H4 (cell line): Measurements from ENCODE around the gene OBP2A. TPM values are rescaled to one million over a fixed set of nuclear protein-coding genes. Genes with fewer than 3 reads are reported as not detected.
"Not testable (repeated sequence)": the region's sequence is repeated elsewhere in the genome, so short reads cannot be mapped to it uniquely, and the experiment has no call there.

Experiments
- DNase-seq: peaks from one replicate; pipeline ENCODE4 v3.0.0-alpha.2; 2015; ENCODE audit warnings: low spot score
- total RNA-seq: library from RNA; depleted of rRNA; stranded (reverse); fragments of >200 nt; shearing (Covaris generic); gene quantifications from 2 replicates; pipeline ENCODE4 v1.2.3, GENCODE V29; 2014

Gene OBP2A
- total RNA-seq, 1 experiment from 2014 or later, result not detected

- DNase-seq, result no peak
Observed at GRCh38 chr9:135526730-135527571, 19.0 kb upstream of the OBP2A start.

GRCh38 chr9:135528842-135529435 is 17.0 kb upstream of the OBP2A start:
- not testable (repeated sequence) for DNase-seq

DNA sequence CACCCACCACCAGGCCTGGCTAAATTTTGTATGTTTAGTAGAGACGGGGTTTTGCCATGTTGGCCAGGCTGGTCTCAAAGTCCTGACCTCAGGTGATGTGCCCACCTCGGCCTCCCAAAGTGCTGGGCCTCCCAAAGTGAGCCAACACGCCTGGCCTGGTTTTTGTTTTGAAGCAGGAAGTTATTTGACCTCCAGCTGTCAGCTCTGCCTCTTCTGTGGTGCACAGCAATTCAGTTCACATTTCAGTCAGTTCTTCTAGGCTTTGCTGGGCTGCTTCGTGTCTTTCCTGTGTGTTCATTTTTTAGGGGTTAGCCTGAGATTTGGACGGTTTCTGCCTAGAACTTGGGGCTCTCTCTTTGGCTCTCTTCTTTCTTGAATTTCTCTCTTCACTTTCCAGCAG is 15.8 kb upstream of the OBP2A start:
- no peak for DNase-seq

DNA sequence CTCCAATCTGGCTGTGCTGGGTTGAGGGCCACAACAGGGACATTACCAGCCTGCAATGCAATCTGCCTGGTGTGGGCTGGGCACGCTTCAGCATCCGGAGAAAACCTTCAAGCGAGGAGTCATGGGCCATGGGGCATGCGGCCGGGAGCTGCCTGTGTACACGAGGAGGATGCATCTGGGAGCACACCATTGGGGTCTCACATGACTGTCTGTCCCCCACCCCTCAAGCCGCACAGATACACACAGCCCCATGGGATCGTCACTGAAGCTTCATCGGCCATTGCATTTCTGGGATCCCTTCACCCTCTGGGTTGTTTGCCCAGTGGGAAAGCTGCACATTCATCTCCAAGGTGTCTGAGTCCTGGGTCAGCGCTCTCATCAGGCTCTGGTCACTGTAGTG is 14.8 kb upstream of the OBP2A start:
- DNase-seq, result no peak

DNA sequence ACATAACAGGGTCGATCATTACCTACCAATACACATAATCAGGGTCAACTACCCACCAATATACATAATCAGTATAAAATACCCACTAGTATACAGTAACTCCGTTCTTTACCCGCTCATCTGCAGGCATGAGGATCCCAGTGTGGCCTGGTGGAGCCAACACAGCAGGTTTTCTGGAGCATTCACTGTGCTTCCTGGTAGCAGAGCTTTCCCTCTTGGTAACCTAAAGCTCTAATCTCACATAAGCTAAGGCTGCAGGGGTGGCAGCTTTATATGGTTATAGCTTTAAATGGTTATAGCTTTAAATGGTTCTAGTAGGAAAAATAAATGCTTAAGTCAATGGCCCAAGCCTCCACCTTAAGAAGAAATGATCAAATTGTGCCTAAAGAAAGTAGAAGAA is 12.8 kb upstream of the OBP2A start:
- DNase-seq, result no peak

GRCh38 chr9:135533674-135534073 is 12.3 kb upstream of the OBP2A start:
- no peak for DNase-seq

DNA sequence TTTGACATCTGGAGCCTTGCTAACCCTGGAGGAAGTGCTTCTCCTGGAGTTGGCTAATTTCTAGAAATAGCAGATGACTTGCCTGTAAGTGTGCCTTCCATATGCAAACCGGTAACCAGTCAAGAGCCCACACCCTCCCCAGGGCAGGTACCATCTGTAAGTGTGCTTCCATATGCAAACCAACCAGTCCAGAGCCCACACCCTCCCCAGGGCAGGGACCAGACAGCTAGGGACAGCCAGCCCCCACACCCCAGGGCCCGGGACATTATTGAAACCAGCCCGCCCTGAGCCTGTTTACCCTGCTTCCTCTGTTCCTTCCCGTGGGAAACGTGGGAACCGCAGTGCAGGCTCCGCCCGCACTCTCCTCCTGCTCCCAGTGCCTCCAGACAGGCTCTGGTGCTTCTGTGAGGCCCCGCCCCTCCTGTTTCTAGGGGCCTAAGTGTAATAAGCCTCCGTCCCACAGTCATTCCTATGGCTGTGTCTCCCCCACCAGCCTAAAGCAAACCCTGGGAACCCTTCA is 11.7 kb upstream of the OBP2A start:
- not testable (repeated sequence) for DNase-seq

- not testable (repeated sequence) for DNase-seq
Observed at GRCh38 chr9:135534826-135535225, 11.1 kb upstream of the OBP2A start.

DNA sequence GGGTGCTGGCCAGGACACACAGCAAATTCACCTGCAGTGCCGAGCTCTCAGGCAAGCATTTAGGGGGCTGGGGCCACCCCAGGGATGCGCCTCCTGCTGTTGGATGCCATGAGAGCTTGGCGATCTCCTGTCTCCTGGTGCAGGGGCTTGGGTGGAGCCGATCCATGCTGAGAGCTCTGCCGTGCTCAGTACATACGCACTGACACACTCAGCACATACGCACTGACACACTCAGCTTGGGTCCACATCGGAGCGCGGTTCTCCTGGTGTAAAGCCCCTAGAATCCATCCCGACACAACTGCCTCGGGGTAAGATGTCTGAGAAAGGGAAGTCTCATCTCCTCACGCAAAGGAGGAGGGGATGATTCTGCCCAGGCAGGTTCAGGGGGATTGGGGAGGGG is 10.3 kb upstream of the OBP2A start:
- not testable (repeated sequence) for DNase-seq

GRCh38 chr9:135536216-135536615 is 9.7 kb upstream of the OBP2A start:
- no peak for DNase-seq

DNA sequence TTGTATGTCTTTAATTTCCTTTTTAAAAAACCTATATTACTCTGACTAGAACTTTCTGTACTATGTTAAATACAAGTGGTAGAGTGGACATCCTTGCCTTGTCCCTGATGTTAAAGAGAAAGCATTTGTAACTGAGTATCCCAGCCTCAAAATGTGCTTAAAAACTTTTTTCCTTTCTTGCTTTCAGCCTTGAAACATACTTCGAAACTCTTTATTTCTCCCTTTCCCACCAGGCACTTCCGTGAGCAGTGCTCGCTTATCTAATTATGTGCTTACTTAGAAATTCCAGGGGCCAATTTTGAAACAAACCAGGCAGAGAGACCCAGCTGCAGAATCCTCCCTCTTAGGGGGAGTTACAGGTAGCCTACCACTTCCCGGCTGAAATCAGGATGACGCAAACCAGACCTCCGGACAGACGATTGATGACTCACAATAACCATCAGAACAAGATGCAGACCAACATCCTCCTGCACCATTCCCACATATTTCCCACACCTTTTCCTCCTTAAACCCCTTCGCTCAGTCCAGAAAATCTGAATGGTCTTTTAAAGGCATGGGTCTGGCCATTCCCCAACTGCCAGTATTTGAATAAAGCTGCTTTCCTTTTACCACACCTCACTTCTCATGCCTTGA is 2.5 kb upstream of the OBP2A start:
- not testable (repeated sequence) for DNase-seq

DNA sequence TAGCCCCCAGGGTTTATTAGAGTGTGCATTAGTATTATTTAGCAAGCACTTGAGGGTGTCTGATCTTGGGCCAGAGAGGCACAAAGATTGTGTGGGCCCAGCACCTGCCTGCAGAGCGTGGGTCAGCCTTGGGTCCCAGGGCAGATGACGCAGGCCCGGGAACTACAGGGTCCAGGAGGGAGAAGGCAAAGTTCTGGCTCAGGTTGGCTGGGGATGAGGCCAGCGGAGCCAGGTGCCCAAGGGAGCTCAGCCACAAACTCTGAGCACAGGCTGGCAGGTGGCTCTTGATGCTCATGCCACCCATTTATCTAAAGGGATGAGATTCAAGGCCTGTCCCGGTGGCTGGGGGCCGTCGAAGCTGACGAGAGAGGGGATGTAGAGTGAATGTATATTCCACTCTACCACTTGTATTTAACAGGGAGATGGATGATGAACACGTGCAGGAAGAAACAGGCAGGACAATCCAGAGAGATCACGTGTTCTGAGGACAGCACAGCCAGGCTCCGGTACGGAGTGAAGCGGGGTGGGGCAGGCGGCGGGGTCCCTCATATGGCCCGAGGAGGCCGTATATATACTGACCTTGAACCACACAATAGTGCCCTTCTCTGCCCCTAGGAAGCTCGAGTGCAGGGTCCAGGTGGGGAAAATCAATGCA is 818 bp upstream of the OBP2A start:
- no peak for DNase-seq

DNA sequence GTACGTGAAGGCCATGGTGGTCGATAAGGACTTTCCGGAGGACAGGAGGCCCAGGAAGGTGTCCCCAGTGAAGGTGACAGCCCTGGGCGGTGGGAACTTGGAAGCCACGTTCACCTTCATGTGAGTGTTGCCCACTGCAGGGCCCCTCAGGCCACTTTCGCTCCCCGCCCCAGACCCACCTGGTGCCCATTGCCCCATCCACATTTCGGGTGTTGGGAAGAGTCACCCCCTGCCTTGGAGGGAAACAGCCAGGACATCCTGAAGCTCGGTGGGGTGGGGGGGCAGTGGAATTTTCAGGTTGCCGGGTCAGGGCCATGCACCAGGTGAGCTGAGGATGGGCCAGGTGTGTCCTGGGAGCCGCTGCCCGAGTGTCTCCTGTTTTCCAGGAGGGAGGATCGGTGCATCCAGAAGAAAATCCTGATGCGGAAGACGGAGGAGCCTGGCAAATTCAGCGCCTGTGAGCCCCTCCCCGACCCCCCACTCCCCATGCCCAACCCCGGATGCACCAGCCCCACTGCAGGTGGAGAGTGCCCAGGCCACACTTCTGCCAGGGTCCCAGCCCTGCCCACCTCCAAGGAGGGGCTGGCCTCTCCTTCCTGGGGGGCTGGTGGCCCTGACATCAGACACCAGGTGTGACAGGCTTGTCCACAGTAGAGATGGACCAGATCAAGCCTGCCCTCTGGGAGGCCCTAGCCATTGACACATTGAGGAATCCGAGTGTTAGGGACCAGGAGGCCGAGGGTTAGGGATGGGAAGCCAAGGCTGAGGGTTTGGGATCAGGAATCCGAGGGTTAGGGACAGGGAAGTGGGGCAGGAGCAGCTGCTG is 1.1 kb downstream of the OBP2A start:
- not testable (repeated sequence) for DNase-seq

DNA sequence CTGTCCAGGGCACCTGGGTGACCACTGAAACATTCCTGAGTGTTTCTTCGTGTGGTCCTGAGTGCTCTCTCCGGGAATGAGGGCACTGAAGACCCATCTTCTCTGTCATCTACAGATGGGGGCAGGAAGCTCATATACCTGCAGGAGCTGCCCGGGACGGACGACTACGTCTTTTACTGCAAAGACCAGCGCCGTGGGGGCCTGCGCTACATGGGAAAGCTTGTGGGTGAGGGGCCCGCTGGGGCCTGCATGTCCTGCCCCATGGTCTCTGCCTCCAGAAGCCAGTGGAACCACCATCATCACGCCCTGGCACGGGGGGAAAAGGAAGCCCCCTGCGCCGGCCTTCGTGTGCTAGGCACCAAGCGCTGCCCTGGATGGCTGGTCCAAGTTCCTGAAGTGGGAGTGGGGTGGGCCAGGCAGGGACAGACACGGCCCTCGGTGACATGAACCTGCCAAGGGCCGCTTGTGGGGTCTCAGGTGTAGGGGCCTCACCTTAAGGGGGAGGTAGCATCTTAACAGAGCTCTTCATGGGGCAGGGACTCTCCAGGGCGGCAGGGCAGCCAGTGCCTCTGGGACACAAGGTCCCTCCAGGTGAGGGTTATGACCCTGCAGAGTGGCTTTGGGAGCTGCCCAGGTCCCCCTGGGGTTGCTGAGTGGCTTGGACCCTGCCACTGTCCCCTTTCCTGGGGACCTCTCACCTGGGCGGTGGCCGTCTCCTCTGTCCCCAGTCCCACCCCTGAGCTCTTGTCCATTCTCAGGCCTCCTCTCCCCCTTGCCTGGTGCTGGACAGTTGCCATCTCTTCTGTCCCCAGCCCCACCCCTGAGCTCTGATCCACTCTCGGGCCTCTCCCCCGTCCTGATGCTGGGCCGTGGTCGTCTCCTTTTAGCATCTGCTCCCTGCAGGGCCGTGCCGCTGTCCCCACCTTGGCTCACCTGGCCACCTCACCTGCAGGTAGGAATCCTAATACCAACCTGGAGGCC is 2.1 kb downstream of the OBP2A start:
- DNase-seq, result no peak

DNA sequence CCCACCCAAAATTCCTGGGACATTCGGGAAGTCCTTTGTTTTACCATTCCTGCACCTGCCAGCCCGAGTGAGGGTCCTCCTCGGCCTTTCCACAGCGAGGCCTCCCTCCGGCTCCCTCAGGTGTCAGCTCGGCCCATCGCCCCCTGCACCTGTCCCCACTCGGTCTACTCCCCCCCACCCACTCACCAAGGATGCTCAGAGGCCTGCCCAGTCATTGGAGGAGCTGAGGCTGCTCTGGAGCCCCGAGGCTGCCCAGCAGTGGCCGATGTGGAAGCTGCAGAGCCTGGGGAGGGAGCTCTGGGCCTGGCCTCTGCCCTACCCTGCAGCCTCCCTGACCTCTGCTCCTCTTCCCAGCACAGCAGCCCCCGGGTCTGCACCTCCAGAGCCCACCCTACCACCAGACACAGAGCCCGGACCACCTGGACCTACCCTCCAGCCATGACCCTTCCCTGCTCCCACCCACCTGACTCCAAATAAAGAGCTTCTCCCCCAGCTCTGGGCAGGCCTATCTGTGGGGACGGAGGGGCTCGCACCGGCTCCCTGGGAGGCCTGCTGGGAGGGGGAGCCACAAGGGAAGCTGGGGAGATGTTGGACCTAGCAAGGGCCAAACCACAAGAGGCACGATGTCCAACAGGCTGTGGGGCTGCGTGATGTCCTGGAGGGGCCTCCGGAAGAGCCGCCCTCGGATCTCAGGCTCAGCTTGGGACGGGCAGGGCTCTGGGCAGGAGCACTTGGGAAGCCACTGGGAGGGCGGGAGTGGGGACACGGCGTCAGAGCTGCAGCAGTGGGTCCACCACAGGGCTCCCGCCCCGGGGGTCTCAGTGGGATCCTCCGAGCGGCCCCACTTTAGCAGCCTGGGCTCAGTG is 3.8 kb downstream of the OBP2A start:
- not testable (repeated sequence) for DNase-seq

- no peak for DNase-seq
Observed at GRCh38 chr9:135550344-135550918, 4.5 kb downstream of the OBP2A start.

DNA sequence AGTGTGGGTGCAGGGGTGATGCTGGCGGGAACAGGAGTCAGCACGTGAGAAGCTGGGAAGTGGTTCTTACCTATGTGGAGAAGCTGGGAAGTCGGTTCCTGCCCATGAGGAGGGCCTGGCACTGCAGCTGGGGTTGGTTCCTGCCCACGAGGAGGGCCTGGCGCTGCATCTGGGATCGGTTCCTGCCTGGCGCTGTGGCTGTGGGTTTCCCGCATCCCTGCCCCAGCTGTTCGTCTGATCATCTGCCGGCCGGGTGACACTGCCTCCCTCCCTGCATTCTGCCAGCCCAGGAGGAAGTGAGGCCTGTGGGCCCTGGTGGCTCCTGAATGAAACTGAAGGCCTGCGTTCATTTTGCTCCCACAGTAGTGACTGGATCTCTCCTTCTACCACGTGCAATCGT is 5.1 kb downstream of the OBP2A start:
- DNase-seq, result no peak

- DNase-seq, result no peak
Observed at GRCh38 chr9:135551456-135551855, 5.5 kb downstream of the OBP2A start.
